Activated naive CD4-positive, alpha-beta T cell treated with anti-CD3 and anti-CD28 coated beads, Interleukin-2, amount 50 U/mL, for 24 hours (primary cell): Measurements from ENCODE around the gene CEMIP.
"Not testable (repeated sequence)": the region's sequence is repeated elsewhere in the genome, so short reads cannot be mapped to it uniquely, and the experiment has no call there.

Source experiments
- H3K27ac Mint-ChIP-seq: one replicate; pipeline ENCODE4 v1.8.0; 2021; ENCODE audit warnings: mild to moderate bottlenecking, mixed read lengths
- H3K27me3 Mint-ChIP-seq: one replicate; pipeline ENCODE4 v1.8.0; 2021; ENCODE audit warnings: mixed read lengths
- H3K36me3 Mint-ChIP-seq: one replicate; pipeline ENCODE4 v1.8.0; 2021; ENCODE audit warnings: mixed read lengths
- H3K4me1 Mint-ChIP-seq: one replicate; pipeline ENCODE4 v1.8.0; 2021; ENCODE audit warnings: mixed read lengths
- H3K4me3 Mint-ChIP-seq: one replicate; pipeline ENCODE4 v1.8.0; 2021; ENCODE audit warnings: mild to moderate bottlenecking, mixed read lengths
- H3K9me3 Mint-ChIP-seq: one replicate; pipeline ENCODE4 v1.8.0; 2021; ENCODE audit warnings: mixed read lengths

Gene CEMIP

GRCh38 chr15:80957556-80957955 is 178.4 kb downstream of the CEMIP start:
- Mint-ChIP-seq H3K27me3 (no peaks in the 10 kb centered on the region), H3K9me3 (no peaks in the 10 kb centered on the region), H3K27ac (peak overlapping the region; percentile 30), H3K36me3 (peaks cover 24% of the 10 kb centered on the region), H3K4me1 (peaks cover 23% of the 10 kb centered on the region), H3K4me3 (no peak overlapping the region)

GRCh38 chr15:80957976-80958375 is 178.8 kb downstream of the CEMIP start:
- Mint-ChIP-seq H3K9me3 (no peaks in the 10 kb centered on the region), H3K36me3 (peaks cover 24% of the 10 kb centered on the region), H3K27ac (no peak overlapping the region), H3K4me3 (no peak overlapping the region), H3K27me3 (no peaks in the 10 kb centered on the region), H3K4me1 (peaks cover 27% of the 10 kb centered on the region)

GRCh38 chr15:80958818-80959495 is 179.8 kb downstream of the CEMIP start:
- H3K9me3 Mint-ChIP-seq = no peaks in the 10 kb centered on the region
- H3K4me1 Mint-ChIP-seq = peaks cover 30% of the 10 kb centered on the region
- H3K27ac Mint-ChIP-seq = no peak overlapping the region
- no peaks in the 10 kb centered on the region for H3K27me3 Mint-ChIP-seq
- peaks cover 26% of the 10 kb centered on the region for H3K36me3 Mint-ChIP-seq
- H3K4me3 Mint-ChIP-seq = no peak overlapping the region

GRCh38 chr15:80965454-80965853 is 186.3 kb downstream of the CEMIP start:
- H3K36me3 Mint-ChIP-seq = peaks cover 34% of the 10 kb centered on the region
- H3K4me3 Mint-ChIP-seq, H3K27me3 Mint-ChIP-seq, H3K9me3 Mint-ChIP-seq, H3K27ac Mint-ChIP-seq: not testable (repeated sequence)
- peaks cover 29% of the 10 kb centered on the region for H3K4me1 Mint-ChIP-seq

GRCh38 chr15:80966431-80967197 is 187.4 kb downstream of the CEMIP start:
- H3K27ac Mint-ChIP-seq = no peak overlapping the region
- peaks cover 31% of the 10 kb centered on the region for H3K4me1 Mint-ChIP-seq
- H3K4me3 Mint-ChIP-seq = no peak overlapping the region
- no peaks in the 10 kb centered on the region for H3K27me3 Mint-ChIP-seq
- H3K36me3 Mint-ChIP-seq = peaks cover 31% of the 10 kb centered on the region
- H3K9me3 Mint-ChIP-seq = no peaks in the 10 kb centered on the region

- H3K4me1 Mint-ChIP-seq = peaks cover 28% of the 10 kb centered on the region
- H3K4me3 Mint-ChIP-seq = no peak overlapping the region
- no peaks in the 10 kb centered on the region for H3K9me3 Mint-ChIP-seq
- no peak overlapping the region for H3K27ac Mint-ChIP-seq
- no peaks in the 10 kb centered on the region for H3K27me3 Mint-ChIP-seq
- H3K36me3 Mint-ChIP-seq = peaks cover 29% of the 10 kb centered on the region
Observed at GRCh38 chr15:80967451-80967850, 188.3 kb downstream of the CEMIP start.

GRCh38 chr15:80967991-80968510 is 188.9 kb downstream of the CEMIP start:
- Mint-ChIP-seq H3K27me3 (no peaks in the 10 kb centered on the region), H3K36me3 (peaks cover 23% of the 10 kb centered on the region), H3K4me3 (no peak overlapping the region), H3K4me1 (peaks cover 22% of the 10 kb centered on the region), H3K27ac (no peak overlapping the region), H3K9me3 (no peaks in the 10 kb centered on the region)

GRCh38 chr15:80969316-80969715 is 190.1 kb downstream of the CEMIP start:
- Mint-ChIP-seq H3K9me3 (no peaks in the 10 kb centered on the region), H3K27ac (no peak overlapping the region), H3K4me1 (peaks cover 16% of the 10 kb centered on the region), H3K36me3 (peaks cover 13% of the 10 kb centered on the region), H3K4me3 (no peak overlapping the region), H3K27me3 (no peaks in the 10 kb centered on the region)

- peaks cover 22% of the 10 kb centered on the region for H3K4me1 Mint-ChIP-seq
- peaks cover 6% of the 10 kb centered on the region for H3K36me3 Mint-ChIP-seq
- H3K27ac Mint-ChIP-seq = no peak overlapping the region
- H3K27me3 Mint-ChIP-seq = no peaks in the 10 kb centered on the region
- H3K4me3 Mint-ChIP-seq = no peak overlapping the region
- H3K9me3 Mint-ChIP-seq = no peaks in the 10 kb centered on the region
Observed at GRCh38 chr15:80970018-80970657, 191.0 kb downstream of the CEMIP start.

- H3K4me1 Mint-ChIP-seq = peaks cover 27% of the 10 kb centered on the region
- H3K4me3 Mint-ChIP-seq = no peak overlapping the region
- peaks cover 5% of the 10 kb centered on the region for H3K36me3 Mint-ChIP-seq
- no peaks in the 10 kb centered on the region for H3K9me3 Mint-ChIP-seq
- peak overlapping the region; percentile 23 for H3K27ac Mint-ChIP-seq
- H3K27me3 Mint-ChIP-seq = no peaks in the 10 kb centered on the region
Observed at GRCh38 chr15:80970658-80971057, 191.5 kb downstream of the CEMIP start.

GRCh38 chr15:80971143-80971542 is 192.0 kb downstream of the CEMIP start:
- Mint-ChIP-seq H3K4me3 (no peak overlapping the region), H3K9me3 (no peaks in the 10 kb centered on the region), H3K4me1 (peaks cover 28% of the 10 kb centered on the region), H3K36me3 (peaks cover 5% of the 10 kb centered on the region), H3K27ac (peak overlapping the region; percentile 23), H3K27me3 (no peaks in the 10 kb centered on the region)

GRCh38 chr15:80972276-80972675 is 193.1 kb downstream of the CEMIP start:
- H3K4me3 Mint-ChIP-seq = no peak overlapping the region
- peaks cover 38% of the 10 kb centered on the region for H3K4me1 Mint-ChIP-seq
- H3K27ac Mint-ChIP-seq = no peak overlapping the region
- peaks cover 2% of the 10 kb centered on the region for H3K36me3 Mint-ChIP-seq
- no peaks in the 10 kb centered on the region for H3K27me3 Mint-ChIP-seq
- H3K9me3 Mint-ChIP-seq = no peaks in the 10 kb centered on the region

- peaks cover 13% of the 10 kb centered on the region for H3K36me3 Mint-ChIP-seq
- peaks cover 60% of the 10 kb centered on the region for H3K4me1 Mint-ChIP-seq
- H3K27ac Mint-ChIP-seq = no peak overlapping the region
- no peaks in the 10 kb centered on the region for H3K27me3 Mint-ChIP-seq
- H3K4me3 Mint-ChIP-seq = no peak overlapping the region
- H3K9me3 Mint-ChIP-seq = no peaks in the 10 kb centered on the region
Observed at GRCh38 chr15:80974914-80975313, 195.7 kb downstream of the CEMIP start.

GRCh38 chr15:80976851-80977250 is 197.7 kb downstream of the CEMIP start:
- Mint-ChIP-seq H3K4me1 (peaks cover 57% of the 10 kb centered on the region), H3K4me3 (no peak overlapping the region), H3K27me3 (no peaks in the 10 kb centered on the region), H3K27ac (peak overlapping the region; percentile 48), H3K9me3 (no peaks in the 10 kb centered on the region), H3K36me3 (peaks cover 13% of the 10 kb centered on the region)

- H3K9me3 Mint-ChIP-seq = no peaks in the 10 kb centered on the region
- H3K27ac Mint-ChIP-seq = peak overlapping the region; percentile 80
- no peak overlapping the region for H3K4me3 Mint-ChIP-seq
- no peaks in the 10 kb centered on the region for H3K27me3 Mint-ChIP-seq
- peaks cover 65% of the 10 kb centered on the region for H3K4me1 Mint-ChIP-seq
- peaks cover 15% of the 10 kb centered on the region for H3K36me3 Mint-ChIP-seq
Observed at GRCh38 chr15:80977627-80978036, 198.5 kb downstream of the CEMIP start.
